Measurements from ENCODE around the gene DACT1. TPM values are rescaled to one million over a fixed set of nuclear protein-coding genes. Genes with fewer than 3 reads are reported as not detected.

Gene DACT1, protein sequence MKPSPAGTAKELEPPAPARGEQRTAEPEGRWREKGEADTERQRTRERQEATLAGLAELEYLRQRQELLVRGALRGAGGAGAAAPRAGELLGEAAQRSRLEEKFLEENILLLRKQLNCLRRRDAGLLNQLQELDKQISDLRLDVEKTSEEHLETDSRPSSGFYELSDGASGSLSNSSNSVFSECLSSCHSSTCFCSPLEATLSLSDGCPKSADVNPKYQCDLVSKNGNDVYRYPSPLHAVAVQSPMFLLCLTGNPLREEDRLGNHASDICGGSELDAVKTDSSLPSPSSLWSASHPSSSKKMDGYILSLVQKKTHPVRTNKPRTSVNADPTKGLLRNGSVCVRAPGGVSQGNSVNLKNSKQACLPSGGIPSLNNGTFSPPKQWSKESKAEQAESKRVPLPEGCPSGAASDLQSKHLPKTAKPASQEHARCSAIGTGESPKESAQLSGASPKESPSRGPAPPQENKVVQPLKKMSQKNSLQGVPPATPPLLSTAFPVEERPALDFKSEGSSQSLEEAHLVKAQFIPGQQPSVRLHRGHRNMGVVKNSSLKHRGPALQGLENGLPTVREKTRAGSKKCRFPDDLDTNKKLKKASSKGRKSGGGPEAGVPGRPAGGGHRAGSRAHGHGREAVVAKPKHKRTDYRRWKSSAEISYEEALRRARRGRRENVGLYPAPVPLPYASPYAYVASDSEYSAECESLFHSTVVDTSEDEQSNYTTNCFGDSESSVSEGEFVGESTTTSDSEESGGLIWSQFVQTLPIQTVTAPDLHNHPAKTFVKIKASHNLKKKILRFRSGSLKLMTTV
- total RNA-seq, result 0.21 TPM in 1 of 2 replicates, not detected in the other

DNA sequence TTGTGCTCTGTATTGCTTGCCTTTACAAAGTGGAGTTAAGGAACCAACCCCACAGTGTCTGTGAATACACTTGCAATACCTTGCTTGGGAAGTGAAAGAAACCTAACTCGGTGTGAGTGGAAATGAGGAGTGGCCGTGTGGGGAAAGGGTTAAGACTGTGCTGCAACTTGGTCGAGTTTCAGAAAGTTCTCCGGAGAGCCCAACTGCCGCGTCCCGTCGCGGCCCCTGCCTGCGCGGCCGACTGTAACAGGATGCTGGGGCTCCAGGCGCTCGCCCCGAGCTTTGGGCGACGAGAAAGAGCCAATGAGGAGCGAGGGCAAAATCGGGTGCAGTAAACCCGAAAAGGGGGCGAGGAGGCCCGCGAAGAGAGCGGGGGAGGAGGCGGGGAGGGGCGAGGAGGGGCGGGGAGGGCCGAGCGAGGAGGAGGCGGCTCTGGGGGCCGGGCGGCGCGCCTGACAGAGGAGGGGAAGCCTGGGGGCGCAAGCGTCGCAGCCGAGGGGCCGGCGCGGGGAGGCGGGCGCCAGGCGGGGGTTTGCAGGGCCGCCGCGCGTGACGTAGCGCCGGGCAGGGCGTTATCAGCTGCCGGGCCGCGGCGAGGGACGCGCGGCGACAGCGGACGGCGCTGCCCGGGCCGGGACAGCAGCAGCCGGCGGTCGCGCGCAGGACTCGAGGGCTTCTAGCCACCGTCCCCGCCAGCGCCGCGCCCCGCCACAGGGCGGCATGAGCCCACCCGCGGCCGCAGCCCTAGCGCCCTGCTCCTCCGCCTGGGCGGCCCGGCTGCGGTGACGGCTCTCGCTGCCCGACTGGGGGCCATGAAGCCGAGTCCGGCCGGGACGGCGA is at the start of gene DACT1:
DACT1 (plus strand) TSS at position 572 of the 840 bp plus-strand sequence; CDS start at position 813, 241 bp downstream.

Other genes with a start within 250 kb of the DACT1 start
- gene TOMM20L, start 242.0 kb upstream of the DACT1 start, total RNA-seq, result not detected in 2 replicates
- gene TIMM9, start 210.4 kb upstream of the DACT1 start, total RNA-seq, result 57.2 and 59.3 TPM in 2 replicates
- 11.6 and 14.5 TPM in 2 replicates for gene KIAA0586, start 210.2 kb upstream of the DACT1 start, total RNA-seq